Measurements from ENCODE around the gene VWA3B.

VWA3B gene

GRCh38 chr2:98181346-98181745 lies 94.4 kb downstream of the VWA3B start (continued):
- TF ChIP-seq POU6F1 (CRISPR knock-in tag; IDR thresholded peaks at IDR 0.05; ENCODE audit: borderline replicate concordance, low read depth) (no peak), CSDC2 (CRISPR knock-in tag; IDR thresholded peaks at IDR 0.05) (no peak)

- ATAC-seq = no peak
- TF ChIP-seq TSHZ2 (CRISPR knock-in tag; IDR thresholded peaks at IDR 0.05) (no peak), ZNF70 (CRISPR knock-in tag; IDR thresholded peaks at IDR 0.05) (no peak), CSDC2 (CRISPR knock-in tag; IDR thresholded peaks at IDR 0.05) (no peak), PATZ1 (CRISPR knock-in tag; IDR thresholded peaks at IDR 0.05; ENCODE audit: borderline replicate concordance) (no peak), ZC3H10 (CRISPR knock-in tag; IDR thresholded peaks at IDR 0.05) (no peak), BACH2 (CRISPR knock-in tag; IDR thresholded peaks at IDR 0.05; ENCODE audit: borderline replicate concordance) (no peak), OSR1 (CRISPR knock-in tag; IDR thresholded peaks at IDR 0.05) (no peak)
These were observed 98.8 kb downstream of the VWA3B start for GRCh38 chr2:98185801-98186200.

- ATAC-seq = no peak
- no peak for TF ChIP-seq TSHZ2 (CRISPR knock-in tag; IDR thresholded peaks at IDR 0.05)
- TF ChIP-seq ZNF565 (CRISPR knock-in tag; conservative IDR thresholded peaks at IDR 0.05; ENCODE audit: low read depth) = no peak
- TF ChIP-seq OSR1 (CRISPR knock-in tag; IDR thresholded peaks at IDR 0.05) = no peak
- TF ChIP-seq TCF4 (CRISPR knock-in tag; IDR thresholded peaks at IDR 0.05; ENCODE audit: borderline replicate concordance) = no peak
- TF ChIP-seq TOX (CRISPR knock-in tag; IDR thresholded peaks at IDR 0.05; ENCODE audit: borderline replicate concordance) = no peak
- no peak for TF ChIP-seq ZC3H10 (CRISPR knock-in tag; IDR thresholded peaks at IDR 0.05)
- no peak for TF ChIP-seq ZNF70 (CRISPR knock-in tag; IDR thresholded peaks at IDR 0.05)
- TF ChIP-seq ZFP30 (CRISPR knock-in tag; IDR thresholded peaks at IDR 0.05) = no peak
- no peak for TF ChIP-seq ISL1 (CRISPR knock-in tag; IDR thresholded peaks at IDR 0.05)
- TF ChIP-seq CSDC2 (CRISPR knock-in tag; IDR thresholded peaks at IDR 0.05) = no peak
- TF ChIP-seq PATZ1 (CRISPR knock-in tag; IDR thresholded peaks at IDR 0.05; ENCODE audit: borderline replicate concordance) = no peak
- no peak for TF ChIP-seq ZFP3 (CRISPR knock-in tag; IDR thresholded peaks at IDR 0.05)
These were observed 100.2 kb downstream of the VWA3B start for GRCh38 chr2:98187194-98187593.

- no peak for ATAC-seq
- TF ChIP-seq POU6F1 (CRISPR knock-in tag; IDR thresholded peaks at IDR 0.05; ENCODE audit: borderline replicate concordance, low read depth) = no peak
- TF ChIP-seq GLIS3 (CRISPR knock-in tag; IDR thresholded peaks at IDR 0.05) = no peak
- no peak for TF ChIP-seq BACH2 (CRISPR knock-in tag; IDR thresholded peaks at IDR 0.05; ENCODE audit: borderline replicate concordance)
- no peak for TF ChIP-seq OSR1 (CRISPR knock-in tag; IDR thresholded peaks at IDR 0.05)
- no peak for TF ChIP-seq TCF4 (CRISPR knock-in tag; IDR thresholded peaks at IDR 0.05; ENCODE audit: borderline replicate concordance)
- no peak for TF ChIP-seq ZFP30 (CRISPR knock-in tag; IDR thresholded peaks at IDR 0.05)
- no peak for TF ChIP-seq PPARA (CRISPR knock-in tag; IDR thresholded peaks at IDR 0.05; ENCODE audit: borderline replicate concordance)
- TF ChIP-seq ZC3H10 (CRISPR knock-in tag; IDR thresholded peaks at IDR 0.05) = no peak
- TF ChIP-seq SNAI2 (CRISPR knock-in tag; IDR thresholded peaks at IDR 0.05) = no peak
- TF ChIP-seq CSRNP3 (CRISPR knock-in tag; IDR thresholded peaks at IDR 0.05) = no peak
- no peak for TF ChIP-seq ISL1 (CRISPR knock-in tag; IDR thresholded peaks at IDR 0.05)
- no peak for TF ChIP-seq ZNF8 (CRISPR knock-in tag; IDR thresholded peaks at IDR 0.05)
- no peak for TF ChIP-seq CSDC2 (CRISPR knock-in tag; IDR thresholded peaks at IDR 0.05)
- TF ChIP-seq ZNF565 (CRISPR knock-in tag; conservative IDR thresholded peaks at IDR 0.05; ENCODE audit: low read depth) = no peak
- TF ChIP-seq ZNF70 (CRISPR knock-in tag; IDR thresholded peaks at IDR 0.05) = no peak
These were observed 101.5 kb downstream of the VWA3B start for GRCh38 chr2:98188351-98189046.

All from SK-N-SH treated with all-trans-retinoic acid at 6 μM for 48 hours (cell line).